ENCODE measurements around the gene PATE2. TPM values are rescaled to one million over a fixed set of nuclear protein-coding genes. Genes with fewer than 3 reads are reported as not detected.

PATE2 gene
- polyA plus RNA-seq, 1 donor from 2014 or later: not detected

- H3F3A ChIP-seq (ENCODE audit: insufficient read depth, low read length, poor library complexity, severe bottlenecking): no peaks in the 10 kb centered on the region
- no peak overlapping the region for H3K9ac ChIP-seq (ENCODE audit: low read length)
- TF ChIP-seq POLR2AphosphoS5 (IDR thresholded peaks at IDR 0.05): no peak
- TF ChIP-seq RAD21 (conservative IDR thresholded peaks at IDR 0.05): no peak
- TF ChIP-seq TAF1 (IDR thresholded peaks at IDR 0.05; ENCODE audit: low read depth): no peak
- no peak for TF ChIP-seq SMC3 (conservative IDR thresholded peaks at IDR 0.05; ENCODE audit: poor library complexity)
- TF ChIP-seq, protein P1, sequence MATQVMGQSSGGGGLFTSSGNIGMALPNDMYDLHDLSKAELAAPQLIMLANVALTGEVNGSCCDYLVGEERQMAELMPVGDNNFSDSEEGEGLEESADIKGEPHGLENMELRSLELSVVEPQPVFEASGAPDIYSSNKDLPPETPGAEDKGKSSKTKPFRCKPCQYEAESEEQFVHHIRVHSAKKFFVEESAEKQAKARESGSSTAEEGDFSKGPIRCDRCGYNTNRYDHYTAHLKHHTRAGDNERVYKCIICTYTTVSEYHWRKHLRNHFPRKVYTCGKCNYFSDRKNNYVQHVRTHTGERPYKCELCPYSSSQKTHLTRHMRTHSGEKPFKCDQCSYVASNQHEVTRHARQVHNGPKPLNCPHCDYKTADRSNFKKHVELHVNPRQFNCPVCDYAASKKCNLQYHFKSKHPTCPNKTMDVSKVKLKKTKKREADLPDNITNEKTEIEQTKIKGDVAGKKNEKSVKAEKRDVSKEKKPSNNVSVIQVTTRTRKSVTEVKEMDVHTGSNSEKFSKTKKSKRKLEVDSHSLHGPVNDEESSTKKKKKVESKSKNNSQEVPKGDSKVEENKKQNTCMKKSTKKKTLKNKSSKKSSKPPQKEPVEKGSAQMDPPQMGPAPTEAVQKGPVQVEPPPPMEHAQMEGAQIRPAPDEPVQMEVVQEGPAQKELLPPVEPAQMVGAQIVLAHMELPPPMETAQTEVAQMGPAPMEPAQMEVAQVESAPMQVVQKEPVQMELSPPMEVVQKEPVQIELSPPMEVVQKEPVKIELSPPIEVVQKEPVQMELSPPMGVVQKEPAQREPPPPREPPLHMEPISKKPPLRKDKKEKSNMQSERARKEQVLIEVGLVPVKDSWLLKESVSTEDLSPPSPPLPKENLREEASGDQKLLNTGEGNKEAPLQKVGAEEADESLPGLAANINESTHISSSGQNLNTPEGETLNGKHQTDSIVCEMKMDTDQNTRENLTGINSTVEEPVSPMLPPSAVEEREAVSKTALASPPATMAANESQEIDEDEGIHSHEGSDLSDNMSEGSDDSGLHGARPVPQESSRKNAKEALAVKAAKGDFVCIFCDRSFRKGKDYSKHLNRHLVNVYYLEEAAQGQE (IDR thresholded peaks at IDR 0.05; ENCODE audit: borderline replicate concordance): no peak
- TF ChIP-seq, protein P2, sequence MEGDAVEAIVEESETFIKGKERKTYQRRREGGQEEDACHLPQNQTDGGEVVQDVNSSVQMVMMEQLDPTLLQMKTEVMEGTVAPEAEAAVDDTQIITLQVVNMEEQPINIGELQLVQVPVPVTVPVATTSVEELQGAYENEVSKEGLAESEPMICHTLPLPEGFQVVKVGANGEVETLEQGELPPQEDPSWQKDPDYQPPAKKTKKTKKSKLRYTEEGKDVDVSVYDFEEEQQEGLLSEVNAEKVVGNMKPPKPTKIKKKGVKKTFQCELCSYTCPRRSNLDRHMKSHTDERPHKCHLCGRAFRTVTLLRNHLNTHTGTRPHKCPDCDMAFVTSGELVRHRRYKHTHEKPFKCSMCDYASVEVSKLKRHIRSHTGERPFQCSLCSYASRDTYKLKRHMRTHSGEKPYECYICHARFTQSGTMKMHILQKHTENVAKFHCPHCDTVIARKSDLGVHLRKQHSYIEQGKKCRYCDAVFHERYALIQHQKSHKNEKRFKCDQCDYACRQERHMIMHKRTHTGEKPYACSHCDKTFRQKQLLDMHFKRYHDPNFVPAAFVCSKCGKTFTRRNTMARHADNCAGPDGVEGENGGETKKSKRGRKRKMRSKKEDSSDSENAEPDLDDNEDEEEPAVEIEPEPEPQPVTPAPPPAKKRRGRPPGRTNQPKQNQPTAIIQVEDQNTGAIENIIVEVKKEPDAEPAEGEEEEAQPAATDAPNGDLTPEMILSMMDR (IDR thresholded peaks at IDR 0.05; ENCODE audit: poor library complexity, severe bottlenecking): no peak
- no peak for TF ChIP-seq MXI1 (conservative IDR thresholded peaks at IDR 0.05; ENCODE audit: poor library complexity, severe bottlenecking)
- no peak for TF ChIP-seq EZH2 (IDR thresholded peaks at IDR 0.05; ENCODE audit: borderline replicate concordance, insufficient read depth, low read length, poor library complexity, severe bottlenecking)
- TF ChIP-seq EP300 (conservative IDR thresholded peaks at IDR 0.05; ENCODE audit: poor library complexity, severe bottlenecking): no peak
- H3K36me3 ChIP-seq (ENCODE audit: insufficient read depth, low read length): no peaks in the 10 kb centered on the region
- no peaks in the 10 kb centered on the region for H3K27me3 ChIP-seq (ENCODE audit: insufficient read depth, low read depth, low read length)
- no peaks in the 10 kb centered on the region for H3K79me2 ChIP-seq (replicated peaks; ENCODE audit: insufficient read depth, low read length)
- H4K20me1 ChIP-seq (ENCODE audit: insufficient read depth): no peaks in the 10 kb centered on the region
- no peaks in the 10 kb centered on the region for H3K9me2 ChIP-seq (ENCODE audit: insufficient read depth, low read length)
- H3K9me3 ChIP-seq (ENCODE audit: low read length): no peaks in the 10 kb centered on the region
- no peak overlapping the region for H3K4me3 ChIP-seq (ENCODE audit: low read length)
- H2AFZ ChIP-seq (ENCODE audit: low read depth, low read length): no peak overlapping the region
- no peak overlapping the region for H3K4me2 ChIP-seq (ENCODE audit: low read length)
- H3K27ac ChIP-seq (ENCODE audit: low read length): no peak overlapping the region
Observed at GRCh38 chr11:125784678-125785077, 6.0 kb upstream of the PATE2 start.

- Histone ChIP-seq H2AFZ (ENCODE audit: low read depth, low read length) (no peak overlapping the region), H3K27ac (ENCODE audit: low read length) (no peak overlapping the region), H3F3A (ENCODE audit: insufficient read depth, low read length, poor library complexity, severe bottlenecking) (no peaks in the 10 kb centered on the region), H3K9me3 (ENCODE audit: low read length) (no peaks in the 10 kb centered on the region), H4K20me1 (ENCODE audit: insufficient read depth) (no peaks in the 10 kb centered on the region), H3K36me3 (ENCODE audit: insufficient read depth, low read length) (no peaks in the 10 kb centered on the region), H3K9me2 (ENCODE audit: insufficient read depth, low read length) (no peaks in the 10 kb centered on the region), H3K27me3 (ENCODE audit: insufficient read depth, low read depth, low read length) (no peaks in the 10 kb centered on the region), H3K9ac (ENCODE audit: low read length) (no peak overlapping the region), H3K4me2 (ENCODE audit: low read length) (no peak overlapping the region), H3K79me2 (replicated peaks; ENCODE audit: insufficient read depth, low read length) (no peaks in the 10 kb centered on the region), H3K4me3 (ENCODE audit: low read length) (no peak overlapping the region)
- TF ChIP-seq EP300 (conservative IDR thresholded peaks at IDR 0.05; ENCODE audit: poor library complexity, severe bottlenecking) (no peak), SMC3 (conservative IDR thresholded peaks at IDR 0.05; ENCODE audit: poor library complexity) (no peak), TAF1 (IDR thresholded peaks at IDR 0.05; ENCODE audit: low read depth) (no peak), POLR2AphosphoS5 (IDR thresholded peaks at IDR 0.05) (no peak), MXI1 (conservative IDR thresholded peaks at IDR 0.05; ENCODE audit: poor library complexity, severe bottlenecking) (no peak), RAD21 (conservative IDR thresholded peaks at IDR 0.05) (no peak)
- TF ChIP-seq, protein P1 (IDR thresholded peaks at IDR 0.05; ENCODE audit: borderline replicate concordance): no peak
Observed at GRCh38 chr11:125777309-125777708, 1.3 kb downstream of the PATE2 start.

Measured in neural cell (in vitro differentiated cells).